ENCODE measurements around the gene ZMYND15. TPM values are rescaled to one million over a fixed set of nuclear protein-coding genes. Genes with fewer than 3 reads are reported as not detected.

Gene ZMYND15
- total and polyA plus RNA-seq, 2 experiments from 2014 or later, result 0.32 to 1.4 TPM

GRCh38 chr17:4724650-4725049 lies 15.0 kb upstream of the ZMYND15 start:
- DNase-seq (ENCODE audit: low spot score) (no peak), ATAC-seq (no peak)
- H2AFZ ChIP-seq, result no peak overlapping the region
- no peaks in the 10 kb centered on the region; the same call in 2 of the 3 replicates for H3K9me3 Mint-ChIP-seq
- no peaks in the 10 kb centered on the region for H3K27me3 ChIP-seq (ENCODE audit: insufficient read depth)
- no peak overlapping the region for H3K27ac ChIP-seq (ENCODE audit: low read depth)
- H3K4me3 Mint-ChIP-seq, result no peak overlapping the region
- H3K27me3 Mint-ChIP-seq (ENCODE audit: insufficient read depth, low read depth, poor library complexity), result peaks cover 16% of the 10 kb centered on the region
- no peaks in the 10 kb centered on the region; the same call in 1 of the 2 replicates for H4K20me1 ChIP-seq (replicated peaks; ENCODE audit: insufficient read depth)
- H3K4me3 ChIP-seq, result no peak overlapping the region
- no peaks in the 10 kb centered on the region for H3K79me2 ChIP-seq (replicated peaks; ENCODE audit: insufficient read depth)
- no peak overlapping the region for H3K4me2 ChIP-seq
- no peak overlapping the region for H3K27ac Mint-ChIP-seq
- no peaks in the 10 kb centered on the region for H3K4me1 ChIP-seq (ENCODE audit: insufficient read depth)
- TF ChIP-seq POLR2AphosphoS5 (IDR thresholded peaks at IDR 0.05; ENCODE audit: low read depth) (no peak), ETS1 (IDR thresholded peaks at IDR 0.05) (no peak)
- H3K4me1 Mint-ChIP-seq, result no peaks in the 10 kb centered on the region; the same call in 2 of the 3 replicates
- no peaks in the 10 kb centered on the region for H3K36me3 ChIP-seq (ENCODE audit: insufficient read depth)
- H3K9me2 ChIP-seq (ENCODE audit: insufficient read depth), result no peaks in the 10 kb centered on the region
- H3F3A ChIP-seq (replicated peaks; ENCODE audit: low read depth), result 0 out of 2 replicates have a peak, but pooled peaks cover 2% of the 10 kb centered on the region
- peaks cover 4% of the 10 kb centered on the region; the same call in 2 of the 3 replicates for H3K36me3 Mint-ChIP-seq (ENCODE audit: low read depth)

GRCh38 chr17:4725646-4726310 lies 13.9 kb upstream of the ZMYND15 start:
- H4K20me1 ChIP-seq (replicated peaks; ENCODE audit: insufficient read depth), result no peaks in the 10 kb centered on the region; the same call in 1 of the 2 replicates
- Mint-ChIP-seq H3K9me3 (no peaks in the 10 kb centered on the region; the same call in 2 of the 3 replicates), H3K4me3 (no peak overlapping the region; the same call in 2 of the 3 replicates), H3K27me3 (ENCODE audit: insufficient read depth, low read depth, poor library complexity) (peaks cover 16% of the 10 kb centered on the region), H3K36me3 (ENCODE audit: low read depth) (no peaks in the 10 kb centered on the region; the same call in 2 of the 3 replicates), H3K4me1 (peaks cover 3% of the 10 kb centered on the region; the same call in 2 of the 3 replicates), H3K27ac (no peak overlapping the region)
- no peak for DNase-seq (ENCODE audit: low spot score)
- H3K27me3 ChIP-seq (ENCODE audit: insufficient read depth), result no peaks in the 10 kb centered on the region
- no peaks in the 10 kb centered on the region for H3K4me1 ChIP-seq (ENCODE audit: insufficient read depth)
- H3K9me2 ChIP-seq (ENCODE audit: insufficient read depth), result no peaks in the 10 kb centered on the region
- H3K4me3 ChIP-seq, result no peak overlapping the region
- H3F3A ChIP-seq (replicated peaks; ENCODE audit: low read depth), result 0 out of 2 replicates have a peak, but pooled peaks cover 2% of the 10 kb centered on the region
- H3K4me2 ChIP-seq, result no peak overlapping the region
- ATAC-seq, result no peak
- no peak overlapping the region for H2AFZ ChIP-seq
- H3K79me2 ChIP-seq (replicated peaks; ENCODE audit: insufficient read depth), result no peaks in the 10 kb centered on the region
- no peaks in the 10 kb centered on the region for H3K36me3 ChIP-seq (ENCODE audit: insufficient read depth)
- H3K27ac ChIP-seq (ENCODE audit: low read depth), result no peak overlapping the region
- TF ChIP-seq NANOG (IDR thresholded peaks at IDR 0.05; ENCODE audit: borderline replicate concordance), result no peak
- TF ChIP-seq ETS1 (IDR thresholded peaks at IDR 0.05), result no peak
- no peak for TF ChIP-seq STAT1 (IDR thresholded peaks at IDR 0.05; ENCODE audit: unreplicated experiment)
- TF ChIP-seq ZNF114 (CRISPR knock-in tag; IDR thresholded peaks at IDR 0.05), result no peak
- TF ChIP-seq EZH2 (IDR thresholded peaks at IDR 0.05; ENCODE audit: low read depth, unreplicated experiment), result no peak
- no peak for TF ChIP-seq POLR2AphosphoS5 (IDR thresholded peaks at IDR 0.05; ENCODE audit: low read depth)
- no peak for TF ChIP-seq CREB1 (CRISPR knock-in tag; IDR thresholded peaks at IDR 0.05; ENCODE audit: low read depth)
- no peak for TF ChIP-seq EZH2phosphoT487 (IDR thresholded peaks at IDR 0.05; ENCODE audit: unreplicated experiment)
- TF ChIP-seq ZNF462 (CRISPR knock-in tag; IDR thresholded peaks at IDR 0.05), result no peak
- no peak for TF ChIP-seq JUNB (IDR thresholded peaks at IDR 0.05; ENCODE audit: unreplicated experiment)

Data from GM23338 (cell line).